SK-N-SH treated with all-trans-retinoic acid at 6 μM for 48 hours (cell line): ENCODE measurements around the gene IFT122.

Experiments used
- CSDC2 ChIP-seq: fragments of 250-450 bp; sonication (Bioruptor Pico); IDR thresholded peaks from 2 replicates; pipeline ENCODE4 v1.5.0; 2020; ENCODE audit warnings: mild to moderate bottlenecking, moderate library complexity
- ESRRG ChIP-seq: fragments of 250-450 bp; sonication (Bioruptor Pico); IDR thresholded peaks from 2 replicates; pipeline ENCODE4 v1.6.1; 2021; ENCODE audit warnings: mild to moderate bottlenecking
- OSR1 ChIP-seq: fragments of 250-450 bp; sonication (Bioruptor Pico); IDR thresholded peaks from 2 replicates; pipeline ENCODE4 v1.8.0; 2022; ENCODE audit warnings: moderate library complexity, mild to moderate bottlenecking, inconsistent platforms
- PPARA ChIP-seq: fragments of 250-450 bp; sonication (Bioruptor Pico); IDR thresholded peaks from 2 replicates; pipeline ENCODE4 v1.5.0; 2020; ENCODE audit warnings: mild to moderate bottlenecking, borderline replicate concordance
- RARB ChIP-seq: fragments of 250-450 bp; sonication (Bioruptor Pico); IDR thresholded peaks from 2 replicates; pipeline ENCODE4 v1.8.0; 2021; ENCODE audit warnings: mild to moderate bottlenecking, moderate library complexity
- TCF4 ChIP-seq: fragments of 250-450 bp; sonication (Bioruptor Pico); IDR thresholded peaks from 2 replicates; pipeline ENCODE4 v1.8.0; 2021; ENCODE audit warnings: mild to moderate bottlenecking, moderate library complexity, borderline replicate concordance
- TOX ChIP-seq: fragments of 250-450 bp; sonication (Bioruptor Pico); IDR thresholded peaks from 2 replicates; pipeline ENCODE4 v1.8.0; 2021; ENCODE audit warnings: mild to moderate bottlenecking, moderate library complexity, borderline replicate concordance
- ZFP3 ChIP-seq: fragments of 250-450 bp; sonication (Bioruptor Pico); IDR thresholded peaks from 2 replicates; pipeline ENCODE4 v1.5.0; 2020; ENCODE audit warnings: mild to moderate bottlenecking, moderate library complexity
- ZFP30 ChIP-seq: fragments of 450-650 bp; formaldehyde crosslinking; IDR thresholded peaks from 2 replicates; pipeline ENCODE4 v1.5.0; 2022; ENCODE audit warnings: mild to moderate bottlenecking, moderate library complexity
- TF ChIP-seq, protein P1 (sequence below): fragments of 250-450 bp; sonication (Bioruptor Pico); IDR thresholded peaks from 2 replicates; pipeline ENCODE4 v1.5.1; 2020; ENCODE audit warnings: low read depth, mild to moderate bottlenecking, moderate library complexity

- TF ChIP-seq, protein P1, sequence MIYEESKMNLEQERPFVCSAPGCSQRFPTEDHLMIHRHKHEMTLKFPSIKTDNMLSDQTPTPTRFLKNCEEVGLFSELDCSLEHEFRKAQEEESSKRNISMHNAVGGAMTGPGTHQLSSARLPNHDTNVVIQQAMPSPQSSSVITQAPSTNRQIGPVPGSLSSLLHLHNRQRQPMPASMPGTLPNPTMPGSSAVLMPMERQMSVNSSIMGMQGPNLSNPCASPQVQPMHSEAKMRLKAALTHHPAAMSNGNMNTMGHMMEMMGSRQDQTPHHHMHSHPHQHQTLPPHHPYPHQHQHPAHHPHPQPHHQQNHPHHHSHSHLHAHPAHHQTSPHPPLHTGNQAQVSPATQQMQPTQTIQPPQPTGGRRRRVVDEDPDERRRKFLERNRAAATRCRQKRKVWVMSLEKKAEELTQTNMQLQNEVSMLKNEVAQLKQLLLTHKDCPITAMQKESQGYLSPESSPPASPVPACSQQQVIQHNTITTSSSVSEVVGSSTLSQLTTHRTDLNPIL (CRISPR knock-in tag), result no peak
- TF ChIP-seq ZFP30 (CRISPR knock-in tag) (no peak), CSDC2 (CRISPR knock-in tag) (no peak), RARB (CRISPR knock-in tag) (no peak), OSR1 (CRISPR knock-in tag) (no peak), PPARA (CRISPR knock-in tag) (no peak), TCF4 (CRISPR knock-in tag) (no peak), TOX (no peak), ESRRG (CRISPR knock-in tag) (no peak), ZFP3 (CRISPR knock-in tag) (no peak)
Observed at GRCh38 chr3:129399895-129400357, 40.1 kb upstream of the IFT122 start.
